Pons (tissue), 1 donor: Measurements from ENCODE around the gene CABLES2.
"Not testable (repeated sequence)": the region's sequence is repeated elsewhere in the genome, so short reads cannot be mapped to it uniquely, and the experiment has no call there.

ENCODE experiments used
- DNase-seq: peaks from one replicate; pipeline ENCODE4 v3.0.0-alpha.2; 2016; ENCODE audit warnings: low spot score

Gene CABLES2

DNA sequence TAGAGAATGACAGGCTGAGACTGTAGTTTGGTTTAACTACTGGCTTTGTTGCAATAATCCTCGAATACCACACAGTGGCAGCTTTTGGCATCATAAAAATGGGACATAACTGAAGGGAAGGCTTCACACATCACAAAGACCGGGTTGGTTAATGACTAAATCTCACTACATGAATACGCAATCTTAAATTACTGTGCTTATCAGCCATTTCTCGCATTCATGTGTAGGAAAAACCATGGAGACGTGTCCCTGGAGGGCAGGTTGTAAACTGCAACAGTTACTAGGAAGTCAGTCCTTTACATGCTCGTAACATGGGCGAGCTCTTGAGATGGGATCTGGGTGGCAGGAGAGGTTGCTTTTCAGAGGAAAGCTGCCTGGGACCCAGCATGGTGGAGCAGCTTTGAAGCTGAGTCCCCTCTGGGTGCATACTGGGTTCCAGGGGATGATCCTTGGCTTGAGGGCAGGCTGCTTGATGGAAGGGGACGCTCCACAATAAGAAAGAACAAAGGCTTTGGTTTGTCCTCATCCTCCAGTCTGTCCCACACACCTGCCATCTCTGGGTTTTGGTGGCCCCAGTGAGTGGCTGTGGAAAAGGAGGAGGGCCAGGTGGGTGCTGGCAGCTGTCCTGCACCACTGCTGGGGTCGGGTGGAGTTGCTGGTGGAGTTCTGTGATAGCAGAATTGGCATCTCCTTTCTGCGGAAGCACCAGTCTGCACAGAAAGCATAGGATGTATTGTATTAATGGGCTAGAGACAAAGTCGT lies 18.1 kb downstream of the CABLES2 start:
- no peak for DNase-seq

DNA sequence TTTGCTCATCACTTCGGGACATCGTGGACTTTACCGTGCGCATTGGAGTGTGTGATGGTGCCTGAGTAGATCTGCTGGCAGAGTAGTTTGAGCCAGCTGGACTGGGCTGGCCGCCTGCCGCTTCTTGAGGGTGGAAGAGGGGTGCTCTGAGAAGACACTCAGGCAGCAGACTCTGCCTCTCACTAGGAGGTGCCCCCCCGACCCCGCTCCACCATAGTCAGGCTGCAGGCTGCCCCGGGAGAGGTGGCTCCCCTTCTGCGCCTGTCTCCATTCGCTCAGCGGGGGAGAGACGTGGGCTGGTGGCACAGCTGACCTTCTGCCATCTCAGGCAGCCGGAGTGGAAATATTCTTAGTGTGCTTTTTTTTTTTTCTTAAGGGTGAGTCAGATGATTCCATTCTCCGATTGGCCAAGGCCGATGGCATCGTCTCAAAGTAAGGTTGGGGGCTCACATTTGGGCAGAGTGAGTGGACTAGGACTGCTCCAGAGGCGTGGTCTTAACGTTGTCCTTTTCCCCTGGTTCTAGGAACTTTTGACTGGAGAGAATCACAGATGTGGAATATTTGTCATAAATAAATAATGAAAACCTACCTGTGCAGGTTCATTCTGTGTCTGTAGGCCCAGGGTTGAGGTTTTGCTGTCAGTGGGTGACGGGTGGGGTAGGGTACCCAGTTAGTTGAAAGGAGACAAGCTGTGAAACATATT lies 19.0 kb downstream of the CABLES2 start:
- DNase-seq, result no peak

DNA sequence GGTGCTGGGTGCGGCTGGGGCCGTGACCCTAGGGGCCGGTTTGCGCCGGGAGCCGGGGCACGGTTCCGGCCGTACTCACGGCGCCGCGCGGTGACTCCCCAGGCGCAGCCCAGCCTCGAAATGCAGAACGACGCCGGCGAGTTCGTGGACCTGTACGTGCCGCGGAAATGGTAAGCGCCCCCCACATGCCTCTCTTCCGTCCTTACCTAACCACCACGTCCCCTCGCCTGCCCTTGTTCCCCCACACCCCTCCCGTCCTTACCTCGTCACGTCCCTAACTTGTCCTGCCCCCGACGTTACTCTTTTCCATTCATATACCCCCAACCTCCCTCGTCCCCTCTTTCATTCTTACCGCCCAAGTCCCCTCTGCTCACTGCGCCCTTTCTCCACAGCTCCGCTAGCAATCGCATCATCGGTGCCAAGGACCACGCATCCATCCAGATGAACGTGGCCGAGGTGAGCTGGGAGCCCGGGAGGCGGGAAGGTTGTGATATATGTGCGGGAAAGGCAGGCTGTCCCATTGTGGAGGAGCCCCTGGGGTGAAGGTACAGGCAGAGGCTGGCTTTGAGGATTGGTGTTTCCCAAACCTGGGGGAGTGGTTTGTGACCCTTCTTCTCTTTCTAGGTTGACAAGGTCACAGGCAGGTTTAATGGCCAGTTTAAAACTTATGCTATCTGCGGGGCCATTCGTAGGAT lies 19.7 kb downstream of the CABLES2 start:
- no peak for DNase-seq

DNA sequence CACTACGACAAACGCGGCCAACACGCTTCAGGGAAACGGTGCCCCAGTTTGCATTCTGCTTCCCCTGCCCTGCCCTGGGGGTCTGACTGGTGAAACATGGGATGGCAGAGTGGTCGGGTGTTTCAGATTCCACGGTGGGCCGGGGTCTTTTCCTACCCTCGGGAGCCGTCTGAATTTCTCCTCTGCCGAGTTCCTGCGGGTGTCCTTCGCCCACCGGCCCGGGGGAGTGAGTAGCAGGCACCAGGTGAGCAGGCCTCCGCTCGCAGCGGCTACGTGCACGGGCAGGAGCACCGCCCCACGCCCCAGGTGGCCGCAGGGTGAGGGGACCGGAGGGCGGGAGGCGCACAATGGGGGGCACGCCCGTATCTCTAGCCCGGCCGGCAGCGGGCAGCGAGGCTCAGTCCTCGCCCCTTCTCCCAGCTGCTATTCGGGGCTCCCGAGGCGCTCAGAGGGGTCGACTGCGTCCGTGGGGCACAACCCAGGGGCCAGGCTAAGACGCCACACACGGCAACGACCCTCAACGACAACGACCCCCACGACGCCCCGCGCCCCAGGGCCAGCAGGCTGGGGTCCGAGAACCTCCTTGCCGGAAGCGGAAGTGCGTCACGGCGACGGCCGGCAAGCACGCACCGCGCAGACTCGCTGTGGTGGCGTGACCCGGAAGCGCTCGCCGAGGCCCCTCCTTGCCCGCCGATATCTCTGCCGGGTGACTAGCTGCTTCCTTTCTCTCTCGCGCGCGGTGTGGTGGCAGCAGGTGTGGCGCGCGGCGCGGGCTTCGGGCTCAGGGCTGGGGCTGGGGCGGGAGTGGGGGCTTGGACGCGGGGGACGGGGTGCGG lies 20.5 kb downstream of the CABLES2 start, which contains the start of gene RPS21:
TSS of gene RPS21 (plus strand) at position 721 of the 836 bp plus-strand sequence. CDS start 236 bp downstream, outside the sequence.
- peak; percentile 83 for DNase-seq

DNA sequence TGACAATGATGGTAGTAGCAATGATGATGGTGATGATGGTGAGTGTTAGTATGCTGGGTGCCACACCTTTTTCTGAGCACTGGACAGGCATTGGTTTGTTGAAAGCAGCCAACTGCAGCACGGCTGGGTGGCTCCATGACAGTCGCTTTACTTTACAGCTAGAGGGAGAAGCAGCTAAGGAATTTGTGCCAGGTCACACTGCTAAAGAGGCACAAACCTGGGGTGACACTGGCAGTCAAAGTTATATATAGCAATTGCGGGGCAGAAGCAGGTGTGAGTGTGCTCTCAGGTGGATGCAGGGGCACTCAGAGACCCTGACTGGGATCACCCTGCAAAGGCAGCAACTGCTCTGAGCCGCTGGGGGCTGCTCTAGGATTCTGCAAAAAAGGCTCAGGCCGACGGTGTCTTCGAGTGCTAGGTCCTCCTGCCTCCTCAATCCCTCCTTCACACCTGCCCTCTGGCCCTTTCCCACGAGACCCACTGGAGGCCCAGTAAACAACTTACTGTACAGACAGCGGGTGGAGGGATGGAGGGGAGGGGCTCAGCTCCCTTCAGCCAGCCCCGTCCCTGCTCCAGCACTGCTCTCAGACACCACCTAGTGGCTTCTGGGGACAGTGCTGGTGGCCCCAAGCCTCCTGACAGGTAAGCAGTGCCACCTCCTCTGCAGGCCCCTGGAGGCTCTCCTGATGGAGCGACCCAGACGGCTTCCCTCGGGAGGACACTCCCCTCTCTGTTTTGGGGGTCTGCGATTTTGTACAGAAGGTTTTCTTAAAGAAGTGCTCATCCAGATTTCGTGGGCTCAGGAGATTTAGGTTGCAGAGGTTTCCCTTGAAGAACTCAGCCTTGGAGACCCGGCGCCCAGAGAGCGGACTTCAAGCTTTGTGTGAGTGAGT lies 24.5 kb downstream of the CABLES2 start:
- DNase-seq, result peak; percentile 72

DNA sequence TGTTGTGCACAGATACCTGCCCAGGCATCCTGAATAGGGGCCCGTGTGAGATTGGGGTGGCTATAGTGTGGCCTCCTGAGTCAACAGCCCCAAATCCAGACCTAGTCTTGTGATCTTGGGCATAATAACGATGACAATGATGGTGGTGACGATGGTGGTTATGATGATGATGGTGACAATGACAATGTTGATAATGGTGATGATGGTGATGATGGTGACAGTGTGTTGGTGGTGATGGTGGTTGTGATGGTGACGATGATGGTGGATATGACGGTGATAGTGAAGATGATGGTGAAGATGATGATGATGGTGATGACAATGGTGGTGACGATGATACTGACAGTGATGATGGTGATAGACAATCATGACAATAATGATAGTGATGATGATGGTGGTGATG lies 25.2 kb downstream of the CABLES2 start:
- no peak for DNase-seq

DNA sequence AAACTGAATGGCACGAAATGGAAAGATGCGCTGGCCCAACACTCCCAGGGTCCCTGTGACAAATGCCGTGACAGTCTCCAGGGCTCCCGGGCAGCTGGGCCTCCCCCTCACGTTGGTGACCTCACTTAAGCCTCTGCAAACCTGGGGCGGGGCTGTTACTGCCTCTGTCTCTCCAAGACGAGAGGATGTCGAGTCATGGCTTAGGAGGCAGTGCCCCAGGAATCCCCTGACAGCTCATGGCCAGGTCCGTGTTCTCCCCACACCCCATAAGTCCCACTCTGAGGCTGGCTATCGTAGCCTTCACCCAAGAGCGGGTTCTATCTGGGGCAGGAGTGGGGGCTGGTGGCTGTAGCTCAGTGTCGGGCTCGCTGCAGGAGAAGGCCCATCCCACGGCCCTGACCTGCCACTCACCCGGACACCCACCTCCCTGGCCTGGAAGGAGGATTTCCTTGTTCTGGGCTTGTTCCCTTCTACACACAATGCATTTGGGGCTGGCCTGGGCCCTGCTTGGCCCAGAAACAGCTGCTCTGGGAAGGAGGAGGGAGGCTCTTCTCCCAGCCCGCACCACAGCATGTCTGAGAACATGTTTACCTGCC lies 25.8 kb downstream of the CABLES2 start:
- DNase-seq, result no peak

DNA sequence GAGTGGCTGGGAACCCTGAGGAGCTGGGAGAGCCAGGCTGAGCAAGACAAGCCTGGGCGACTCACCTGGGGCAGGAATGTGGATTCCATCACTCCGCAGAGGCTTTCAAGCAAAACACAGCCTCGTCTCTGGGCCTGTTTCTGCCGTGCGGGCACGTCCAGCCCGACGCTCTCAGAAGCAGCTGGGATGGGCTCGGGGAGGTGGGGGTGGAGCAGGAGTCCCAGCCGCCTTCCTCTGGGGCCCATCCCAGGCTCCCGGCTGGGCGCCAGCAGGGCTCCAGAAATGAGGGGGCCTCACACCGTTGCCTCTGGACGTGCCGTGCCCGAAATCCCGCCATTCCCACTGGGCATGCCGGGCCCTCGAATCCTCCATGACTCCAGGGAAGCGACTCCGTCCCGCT lies 28.9 kb downstream of the CABLES2 start:
- no peak for DNase-seq

DNA sequence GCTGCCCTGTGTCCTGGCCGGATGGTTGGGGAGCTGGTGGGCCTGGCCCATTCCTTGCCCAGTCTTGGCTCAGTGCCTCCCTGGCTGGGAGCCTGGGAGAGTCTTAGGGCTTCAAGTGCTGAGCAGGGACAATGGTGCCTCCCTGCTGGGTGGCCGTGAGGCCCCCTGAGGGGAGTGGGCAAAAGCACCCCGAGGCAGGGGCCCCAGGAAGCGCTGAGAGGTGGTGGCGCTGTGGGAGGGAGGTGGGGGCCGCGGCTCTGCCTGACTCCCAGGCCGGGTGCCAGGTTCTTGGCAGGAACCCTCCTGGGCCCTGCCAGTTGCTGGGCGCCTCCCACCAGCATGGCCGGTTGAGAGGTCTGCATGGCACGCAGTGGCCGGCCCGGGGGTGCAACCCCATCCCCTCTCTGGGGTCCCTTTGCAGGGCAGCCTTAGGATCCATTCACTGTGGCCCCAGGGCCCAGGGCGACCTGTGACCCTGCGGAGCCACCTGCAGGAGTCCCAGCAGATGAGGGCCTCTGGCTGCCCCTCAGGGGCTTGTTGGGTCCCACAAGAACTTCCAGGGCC lies 29.4 kb downstream of the CABLES2 start:
- no peak for DNase-seq

DNA sequence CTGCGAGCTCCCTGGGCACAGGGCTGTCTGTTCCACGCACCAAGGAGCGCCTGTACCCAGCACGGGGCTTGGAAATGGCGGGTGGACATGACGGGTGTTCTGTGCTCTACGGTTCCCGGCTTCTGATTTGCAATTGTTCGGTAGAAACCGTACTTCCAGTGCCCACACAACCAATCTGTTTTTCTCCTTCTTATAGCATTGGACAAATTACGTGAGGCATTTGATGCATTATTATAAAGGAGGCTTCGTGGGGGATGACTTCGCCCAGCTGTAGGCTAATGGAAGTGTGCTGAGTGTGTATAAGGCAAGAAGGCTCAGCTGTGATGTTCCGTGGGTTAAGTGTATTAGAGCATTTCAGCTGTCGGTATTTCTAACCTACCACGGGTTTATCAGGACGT lies 30.0 kb downstream of the CABLES2 start:
- DNase-seq, result no peak

DNA sequence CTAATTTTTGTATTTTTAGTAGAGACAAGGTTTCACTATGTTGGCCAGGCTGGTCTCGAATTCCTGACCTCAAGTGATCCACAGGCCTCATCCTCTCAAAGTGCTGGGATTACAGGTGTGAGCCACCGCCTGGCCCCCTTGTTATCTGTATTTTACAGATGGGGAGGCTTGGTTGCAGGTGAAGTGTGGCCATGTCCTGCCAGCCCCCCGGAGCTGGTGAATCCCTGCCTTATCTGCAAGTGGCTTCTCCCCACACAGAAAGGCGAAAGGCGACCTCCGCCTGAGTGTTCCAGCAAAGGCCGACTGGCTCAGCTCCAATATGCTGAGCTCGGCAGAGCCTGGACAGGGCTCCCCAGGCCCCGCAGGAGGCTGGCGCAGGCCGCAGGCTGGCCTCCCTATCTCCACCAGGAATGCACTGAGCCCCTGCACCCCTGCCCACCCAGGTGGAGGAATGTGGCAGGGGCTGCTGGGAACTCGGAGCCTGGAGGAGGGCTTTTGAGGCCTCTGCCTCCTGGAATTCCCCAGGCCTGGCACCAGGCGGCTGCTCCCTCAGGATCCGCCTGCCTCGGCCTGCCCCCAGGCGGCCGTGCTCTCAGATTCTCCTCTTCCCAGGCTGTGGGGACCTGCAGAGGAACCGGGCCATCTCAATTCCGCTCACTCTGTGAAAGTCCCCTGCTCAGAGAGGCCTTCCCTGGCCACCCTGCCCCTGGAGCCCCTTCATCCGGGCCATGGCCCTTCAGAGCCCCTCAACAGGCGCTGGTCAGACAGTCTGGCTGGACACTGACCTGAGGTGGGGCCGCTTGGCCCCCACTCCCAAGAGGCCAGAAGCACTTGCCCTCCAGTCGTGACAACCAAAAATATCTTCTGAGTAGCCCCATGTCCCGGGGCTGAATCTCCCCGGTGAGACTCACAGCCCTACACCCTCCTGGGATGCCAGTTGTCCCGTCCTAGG lies 30.7 kb downstream of the CABLES2 start:
- no peak for DNase-seq

DNA sequence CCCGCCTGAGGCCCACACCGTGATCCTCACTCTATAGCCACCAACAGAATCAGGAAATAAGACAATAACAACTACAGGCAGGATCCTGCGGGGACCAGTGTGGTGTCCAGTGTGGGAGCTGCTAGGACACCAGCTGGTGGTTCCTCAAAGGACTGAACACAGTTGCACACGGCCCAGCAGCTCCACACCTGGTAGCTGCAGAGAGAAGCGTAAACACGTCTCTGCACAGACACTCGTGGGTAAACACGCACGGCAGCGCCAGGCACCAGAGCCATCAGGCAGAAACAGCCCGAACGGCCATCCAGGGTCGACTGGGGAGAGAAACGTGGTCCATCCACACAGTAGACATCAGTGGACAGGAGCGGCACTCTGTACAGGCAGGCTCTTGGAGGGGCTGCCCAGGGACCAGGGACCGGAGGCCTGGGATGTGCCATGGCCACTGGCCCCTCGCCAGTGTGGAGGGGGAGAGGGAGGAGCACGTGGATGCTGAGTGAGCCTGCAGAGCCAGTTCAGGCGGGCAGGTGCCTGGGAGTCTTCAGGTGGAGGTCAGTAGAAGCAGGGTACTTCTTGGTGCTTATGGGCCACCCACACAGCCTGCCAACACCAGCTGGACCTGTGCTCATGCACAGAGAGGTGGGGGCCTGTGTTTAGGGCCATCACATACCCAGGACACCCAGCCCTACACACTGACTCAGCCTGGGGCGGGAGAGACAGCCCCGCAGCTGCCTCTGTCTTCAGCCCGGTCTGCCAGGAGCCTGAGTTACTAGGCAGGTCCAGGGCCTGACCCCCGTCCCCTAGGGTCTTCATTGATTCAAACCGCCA lies 32.5 kb downstream of the CABLES2 start:
- no peak for DNase-seq

DNA sequence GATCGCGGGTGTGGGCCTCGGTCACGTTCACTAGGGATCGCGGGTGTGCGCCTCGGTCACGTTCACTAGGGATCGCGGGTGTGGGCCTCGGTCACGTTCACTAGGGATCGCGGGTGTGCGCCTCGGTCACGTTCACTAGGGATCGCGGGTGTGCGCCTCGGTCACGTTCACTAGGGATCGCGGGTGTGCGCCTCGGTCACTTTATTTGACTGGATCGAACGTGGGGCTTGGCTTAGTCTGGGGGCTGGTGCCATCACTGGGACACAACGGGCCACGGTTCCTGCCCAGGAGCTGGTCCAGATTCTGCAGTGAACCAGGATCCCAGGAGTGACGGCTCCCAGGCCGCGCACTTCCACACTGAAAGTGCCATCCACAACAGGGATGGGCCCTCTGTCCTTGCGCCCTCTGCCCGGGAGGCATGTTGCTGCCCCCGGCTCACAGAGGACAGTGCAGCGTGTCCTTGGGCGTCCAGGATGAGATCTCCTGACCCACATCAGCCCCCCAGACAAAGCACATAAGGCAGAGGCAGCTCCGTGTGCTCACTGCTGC lies 33.4 kb downstream of the CABLES2 start:
- DNase-seq, result not testable (repeated sequence)

DNA sequence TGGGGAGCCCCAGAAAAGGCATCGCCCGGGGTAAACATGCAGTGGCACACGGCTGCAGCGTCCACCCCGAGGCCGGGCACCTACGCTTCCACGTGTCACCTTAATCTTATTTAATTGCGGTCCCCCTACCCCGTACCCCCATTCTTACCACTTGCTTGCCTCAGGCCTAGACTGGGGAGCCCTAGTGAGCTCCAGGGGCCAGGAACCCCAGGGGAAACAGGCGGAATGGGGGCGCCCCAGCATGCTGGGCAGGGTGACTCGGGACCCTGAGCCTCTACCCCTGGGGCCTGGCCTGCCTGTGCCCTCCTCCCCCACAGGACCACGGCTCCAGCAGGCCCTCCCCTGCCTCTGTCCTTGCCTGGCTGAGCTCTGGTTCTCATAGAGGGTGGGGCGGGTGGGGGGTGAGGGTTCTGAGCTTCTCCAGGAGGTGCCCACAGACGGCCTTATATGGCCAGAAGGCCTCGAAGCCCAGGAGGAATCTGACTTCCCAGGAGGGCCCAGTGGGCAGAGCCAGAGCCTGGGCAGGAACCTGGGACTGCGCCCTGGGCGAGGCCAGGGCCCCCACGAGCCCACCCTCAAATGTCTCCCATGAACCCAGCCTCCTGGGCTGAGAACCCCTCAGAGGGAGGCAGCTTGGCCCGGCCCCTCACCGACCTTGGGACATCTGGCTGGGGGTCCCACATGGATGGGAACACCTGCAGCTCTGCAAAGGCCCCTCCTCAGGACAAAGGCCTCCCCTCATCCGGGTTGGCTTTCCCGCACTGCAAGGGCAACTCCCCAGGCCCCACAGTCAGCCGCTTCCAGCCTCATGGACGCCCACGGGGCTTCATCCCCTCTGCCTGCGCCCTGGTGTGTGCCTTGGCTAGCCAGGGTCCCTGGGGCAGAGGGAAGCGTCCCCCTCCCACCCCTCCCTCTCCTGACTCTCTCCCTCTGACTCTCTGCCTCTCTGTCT lies 34.8 kb downstream of the CABLES2 start:
- no peak for DNase-seq

DNA sequence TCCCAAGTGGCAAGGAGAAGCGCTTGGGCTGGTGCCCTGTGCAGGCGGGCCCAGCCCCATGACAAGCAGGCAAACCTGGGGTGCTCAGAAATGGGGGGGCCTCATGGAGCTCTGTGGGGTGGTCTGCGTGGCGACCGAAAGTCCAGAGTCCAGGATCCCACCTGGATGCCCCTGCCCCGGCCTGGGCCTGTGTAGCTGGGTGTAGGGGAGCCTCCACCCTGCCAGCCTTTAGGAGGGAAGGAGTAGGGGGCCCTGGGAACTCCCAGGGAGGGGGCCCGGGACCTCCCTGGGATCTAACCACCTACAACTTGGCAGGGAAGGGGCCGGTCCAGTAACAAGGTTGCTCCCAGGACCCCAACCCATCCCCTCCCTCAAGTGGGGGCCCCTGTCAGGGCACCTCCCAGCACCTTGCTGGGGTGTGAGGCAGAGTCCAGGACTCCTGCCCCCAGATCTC lies 35.5 kb downstream of the CABLES2 start:
- no peak for DNase-seq

DNA sequence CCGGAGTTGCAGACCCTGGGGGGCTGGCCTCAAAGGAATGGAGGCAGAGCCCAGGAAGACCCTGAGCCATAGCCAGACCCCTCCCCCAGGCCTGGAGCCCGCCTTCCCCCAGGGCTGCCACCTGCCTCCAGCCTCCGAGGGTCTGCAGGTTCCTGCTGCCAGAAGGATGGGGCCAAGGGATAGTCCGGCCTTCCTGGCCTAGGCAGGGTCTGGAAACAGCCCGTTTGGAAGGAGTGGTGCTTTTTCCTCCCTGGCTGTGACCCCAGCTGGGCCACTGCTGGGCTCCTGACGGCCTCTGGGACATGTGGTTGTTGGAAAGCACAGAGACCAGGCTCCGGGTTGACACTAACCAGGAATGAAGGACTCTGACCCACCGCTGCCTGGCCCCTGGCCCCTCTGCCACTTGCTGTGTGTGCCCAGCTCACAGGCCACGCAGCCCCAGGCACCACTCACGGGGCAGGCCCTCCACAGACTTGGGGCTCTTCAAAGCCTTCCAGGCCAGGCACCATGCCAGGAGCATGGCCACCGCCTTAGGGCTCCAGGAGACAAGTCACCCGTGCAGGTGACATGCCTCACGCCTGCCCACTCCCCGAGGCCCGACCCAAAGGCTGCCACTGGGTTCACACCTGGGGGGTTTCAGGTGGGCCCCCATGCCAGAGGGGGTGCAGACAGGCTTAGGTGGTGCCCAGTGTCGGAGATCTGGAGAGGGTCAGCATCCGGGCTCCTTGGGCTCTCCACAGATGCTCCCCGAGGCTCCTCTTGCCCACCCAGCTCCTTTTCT lies 36.1 kb downstream of the CABLES2 start:
- DNase-seq, result no peak
